Muscle of leg (tissue), 11 donors: Measurements from ENCODE around the gene GRAMD1A. TPM values are rescaled to one million over a fixed set of nuclear protein-coding genes. Genes with fewer than 3 reads are reported as not detected.
"Not testable (repeated sequence)": the region's sequence is repeated elsewhere in the genome, so short reads cannot be mapped to it uniquely, and the experiment has no call there.

Source experiments
- DNase-seq: peaks from one replicate; pipeline ENCODE4 v3.0.0; 2013
- H3K27ac ChIP-seq: one replicate; pipeline ENCODE4 v1.5.1; 2013; ENCODE audit warnings: mild to moderate bottlenecking, low read length, control low read depth
- H3K27me3 ChIP-seq: one replicate; pipeline ENCODE4 v1.6.1; 2013; ENCODE audit warnings: low read length; ENCODE audit not compliant: control insufficient read depth, insufficient read depth
- H3K36me3 ChIP-seq: one replicate; pipeline ENCODE4 v1.6.1; 2013; ENCODE audit warnings: low read length; ENCODE audit not compliant: control insufficient read depth, insufficient read depth
- H3K4me1 ChIP-seq: one replicate; pipeline ENCODE4 v1.6.1; 2013; ENCODE audit warnings: low read length; ENCODE audit not compliant: control insufficient read depth, insufficient read depth
- H3K4me3 ChIP-seq: one replicate; pipeline ENCODE4 v1.5.1; 2013; ENCODE audit warnings: low read length, control low read depth
- H3K9me3 ChIP-seq: replicated peaks from 2 replicates; pipeline ENCODE4 v1.6.1; 2013; ENCODE audit warnings: low read depth, low read length; ENCODE audit not compliant: control insufficient read depth
- WGBS: methylation state at CpG from one replicate; pipeline ENCODE4 v1.1.5; 2013; ENCODE audit warnings: missing lambda C conversion rate; ENCODE audit not compliant: insufficient coverage; 5-methylcytosine and 5-hydroxymethylcytosine counted together
- polyA plus RNA-seq, 8 donors: library from polyadenylated mRNA; unstranded; fragments of 120-200 nt; gene quantifications; one replicate each; pipeline versions ENCODE4 v1.2.1 to v1.2.3, GENCODE V29; 2013; ENCODE audit warnings: inconsistent platforms in 1 of 8, low replicate concordance in 1 of 8; ENCODE audit not compliant: insufficient read length in 8 of 8, insufficient read depth in 1 of 8
- total RNA-seq: library from RNA; stranded (reverse); fragments of 120-200 nt; gene quantifications from one replicate; pipeline ENCODE4 v1.2.4, GENCODE V29; 2013

GRAMD1A gene
- total and polyA plus RNA-seq, 9 donors: 16.0 to 48.0 (median 35.3) TPM

- DNase-seq: no peak
- H3K36me3 ChIP-seq: peaks cover 47% of the 10 kb centered on the region
Measured at GRCh38 chr19:35027851-35028599, 27.9 kb downstream of the GRAMD1A start.

GRCh38 chr19:35028600-35028885 lies 28.4 kb downstream of the GRAMD1A start:
- 76% methylated on average over 3 of the region's 3 CpGs for WGBS
- Histone ChIP-seq H3K4me1 (peaks cover 12% of the 10 kb centered on the region), H3K36me3 (peaks cover 42% of the 10 kb centered on the region), H3K27me3 (peaks cover 30% of the 10 kb centered on the region)
- DNase-seq, H3K9me3 ChIP-seq, H3K27ac ChIP-seq, H3K4me3 ChIP-seq: not testable (repeated sequence)

More at GRCh38 chr19:35027851-35028599, 27.9 kb downstream of the GRAMD1A start:
- Histone ChIP-seq H3K4me3 (no peak overlapping the region), H3K27me3 (peaks cover 26% of the 10 kb centered on the region), H3K9me3 (no peaks in the 10 kb centered on the region), H3K4me1 (peaks cover 12% of the 10 kb centered on the region), H3K27ac (no peak overlapping the region)
- whole genome bisulfite sequencing: 67% methylated on average over 4 of the region's 7 CpGs

GRCh38 chr19:35029275-35029736 lies 29.2 kb downstream of the GRAMD1A start:
- H3K4me3 ChIP-seq, H3K9me3 ChIP-seq, DNase-seq, H3K27ac ChIP-seq: not testable (repeated sequence)
- Histone ChIP-seq H3K4me1 (peaks cover 12% of the 10 kb centered on the region), H3K27me3 (peaks cover 30% of the 10 kb centered on the region), H3K36me3 (peaks cover 38% of the 10 kb centered on the region)
- WGBS: 49% methylated on average over 6 of the region's 11 CpGs

GRCh38 chr19:35029737-35030256 lies 29.7 kb downstream of the GRAMD1A start:
- no peak overlapping the region for H3K27ac ChIP-seq
- H3K4me3 ChIP-seq: peak overlapping the region; percentile 11
- H3K27me3 ChIP-seq: peaks cover 30% of the 10 kb centered on the region
- no peaks in the 10 kb centered on the region for H3K9me3 ChIP-seq
- no peak for DNase-seq
- H3K4me1 ChIP-seq: peaks cover 12% of the 10 kb centered on the region
- WGBS: 12% methylated on average over 2 of the region's 11 CpGs
- peaks cover 33% of the 10 kb centered on the region for H3K36me3 ChIP-seq

- H3K4me1 ChIP-seq: peaks cover 12% of the 10 kb centered on the region
Measured at GRCh38 chr19:35030257-35031071, 30.3 kb downstream of the GRAMD1A start, which contains the start of gene SCN1B. SCN1B (plus strand) TSS chr19:35030470; CDS start chr19:35030821, 351 bp downstream.

GRCh38 chr19:35031072-35031881 lies 31.2 kb downstream of the GRAMD1A start:
- H3K4me1 ChIP-seq: peaks cover 12% of the 10 kb centered on the region
- H3K36me3 ChIP-seq: peaks cover 20% of the 10 kb centered on the region
- H3K4me3 ChIP-seq: peak overlapping the region; percentile 27
- 5% methylated on average over 31 of the region's 31 CpGs for WGBS
- H3K9me3 ChIP-seq: no peaks in the 10 kb centered on the region
- H3K27ac ChIP-seq: no peak overlapping the region
- peaks cover 30% of the 10 kb centered on the region for H3K27me3 ChIP-seq
- DNase-seq: peak; percentile 62

More at GRCh38 chr19:35030257-35031071, 30.3 kb downstream of the GRAMD1A start, which contains the start of gene SCN1B:
- WGBS: under 1% methylated on average over 105 of the region's 118 CpGs
- Histone ChIP-seq H3K36me3 (peaks cover 26% of the 10 kb centered on the region), H3K27me3 (peaks cover 30% of the 10 kb centered on the region), H3K27ac (no peak within 1 kb of the TSS), H3K4me3 (peak within 1 kb of the TSS; percentile 27), H3K9me3 (no peaks in the 10 kb centered on the region)
- DNase-seq: peak; percentile 69

- H3K4me3 ChIP-seq: no peak overlapping the region
- no peak overlapping the region for H3K27ac ChIP-seq
- H3K36me3 ChIP-seq: peaks cover 11% of the 10 kb centered on the region
- peaks cover 12% of the 10 kb centered on the region for H3K4me1 ChIP-seq
- DNase-seq: no peak
- WGBS: 89% methylated on average over 17 of the region's 17 CpGs
- no peaks in the 10 kb centered on the region for H3K9me3 ChIP-seq
- H3K27me3 ChIP-seq: peaks cover 30% of the 10 kb centered on the region
Measured at GRCh38 chr19:35032356-35032865, 32.3 kb downstream of the GRAMD1A start.

- Histone ChIP-seq H3K36me3 (peaks cover 3% of the 10 kb centered on the region), H3K4me1 (peaks cover 17% of the 10 kb centered on the region), H3K27ac (no peak overlapping the region), H3K27me3 (peaks cover 30% of the 10 kb centered on the region), H3K4me3 (no peak overlapping the region), H3K9me3 (no peaks in the 10 kb centered on the region)
- WGBS: 79% methylated on average over 17 of the region's 30 CpGs
- DNase-seq: no peak
Measured at GRCh38 chr19:35033067-35034004, 33.2 kb downstream of the GRAMD1A start.
